Ovary (tissue), 3 donors: ENCODE measurements around the gene HOXC4.

ENCODE experiments used
- CTCF ChIP-seq, 3 donors: fragments of 450-650 bp in 2 of 3; fragments of 200-600 bp in 1 of 3; IDR thresholded peaks; one replicate each; pipeline versions ENCODE4 v1.5.1 to v1.8.0; 2016 to 2022; ENCODE audit warnings: antibody characterized with exemption in 3 of 3, mild to moderate bottlenecking in 1 of 3
- POLR2A ChIP-seq: fragments of 450-650 bp; IDR thresholded peaks from one replicate; pipeline ENCODE4 v1.6.1; 2017; ENCODE audit warnings: antibody characterized with exemption, mild to moderate bottlenecking, moderate library complexity
- donor health status: DM: no; HTN: no; CAD: no.

- TF ChIP-seq POLR2A = no peak
- no peak for TF ChIP-seq CTCF (IDR thresholded peaks at IDR 0.05)
Observed at GRCh38 chr12:54020591-54021405, 32.8 kb upstream of the HOXC4 start.
